HepG2 (cell line): ENCODE measurements around the gene DCST2. TPM values are rescaled to one million over a fixed set of nuclear protein-coding genes. Genes with fewer than 3 reads are reported as not detected.

Experiments used
- ARHGAP35 ChIP-seq: sonication (generic); formaldehyde crosslinking; IDR thresholded peaks from 2 replicates; pipeline ENCODE4 v1.9.0; 2022; ENCODE audit warnings: mild to moderate bottlenecking, inconsistent platforms, moderate library complexity, missing genetic modification reagents, borderline replicate concordance
- CCAR2 ChIP-seq: fragments of 200-400 bp; formaldehyde crosslinking; optimal IDR thresholded peaks from 2 replicates; pipeline ENCODE3; 2018; ENCODE audit warnings: low read depth, mild to moderate bottlenecking, low read length, moderate library complexity
- DR1 ChIP-seq: sonication (generic); formaldehyde crosslinking; IDR thresholded peaks from 2 replicates; pipeline ENCODE4 v1.8.0; 2021; ENCODE audit warnings: mild to moderate bottlenecking, missing genetic modification reagents, inconsistent platforms
- KLF13 ChIP-seq: sonication (generic); formaldehyde crosslinking; IDR thresholded peaks from 2 replicates; pipeline ENCODE4 v1.4.0; 2020; ENCODE audit warnings: mild to moderate bottlenecking, missing genetic modification reagents
- MAFG ChIP-seq: sonication (generic); formaldehyde crosslinking; IDR thresholded peaks from 2 replicates; pipeline ENCODE4 v1.5.1; 2020; ENCODE audit warnings: mild to moderate bottlenecking, missing genetic modification reagents
- NR2F1 ChIP-seq, 2 experiments: fragments of 450-650 bp in 1 of 2; formaldehyde crosslinking in 1 of 2; IDR thresholded peaks; 2 replicates each; pipeline versions ENCODE4 v1.5.0 to v1.6.1; 2016 to 2020; ENCODE audit warnings: mild to moderate bottlenecking in 1 of 2, missing compliant biosample characterization in 1 of 2, missing genetic modification reagents in 1 of 2, moderate library complexity in 1 of 2
- POLR2A ChIP-seq, 2 experiments: IDR thresholded peaks; 2 replicates each; pipeline ENCODE4 v1.6.1; 2011; ENCODE audit warnings: low read depth in 2 of 2, low read length in 2 of 2, mild to moderate bottlenecking in 1 of 2, moderate library complexity in 1 of 2; ENCODE audit not compliant: insufficient read depth in 1 of 2
- RELA ChIP-seq: sonication (generic); formaldehyde crosslinking; IDR thresholded peaks from 2 replicates; pipeline ENCODE4 v1.4.0; 2020; ENCODE audit warnings: missing genetic modification reagents
- THAP11 ChIP-seq: IDR thresholded peaks from 2 replicates; pipeline ENCODE4 v1.6.1; 2016; ENCODE audit warnings: missing biosample characterization, missing genetic modification reagents
- XBP1 ChIP-seq: sonication (generic); formaldehyde crosslinking; IDR thresholded peaks from 2 replicates; pipeline ENCODE4 v1.5.0; 2020; ENCODE audit warnings: missing genetic modification reagents
- ZNF24 ChIP-seq: fragments of 450-650 bp; IDR thresholded peaks from 2 replicates; pipeline ENCODE4 v1.6.1; 2017; ENCODE audit warnings: antibody characterized with exemption, mild to moderate bottlenecking
- ZNF326 ChIP-seq: sonication (generic); formaldehyde crosslinking; IDR thresholded peaks from 2 replicates; pipeline ENCODE4 v1.4.0; 2020; ENCODE audit warnings: missing genetic modification reagents, borderline replicate concordance
- ZNF619 ChIP-seq: sonication (generic); formaldehyde crosslinking; IDR thresholded peaks from 2 replicates; pipeline ENCODE4 v1.4.0; 2020; ENCODE audit warnings: mild to moderate bottlenecking, missing genetic modification reagents
- ZNF709 ChIP-seq: sonication (generic); formaldehyde crosslinking; IDR thresholded peaks from 2 replicates; pipeline ENCODE4 v1.5.0; 2020; ENCODE audit warnings: mild to moderate bottlenecking, missing genetic modification reagents
- ZNF773 ChIP-seq: sonication (generic); formaldehyde crosslinking; IDR thresholded peaks from 2 replicates; pipeline ENCODE4 v1.4.0; 2020; ENCODE audit warnings: missing genetic modification reagents, borderline replicate concordance
- ZSCAN9 ChIP-seq: IDR thresholded peaks from 2 replicates; pipeline ENCODE4 v1.6.1; 2016; ENCODE audit warnings: borderline replicate concordance
- polyA plus RNA-seq, 8 experiments: library from polyadenylated mRNA; depleted of rRNA in 3 of 8; stranded (reverse) in 7 of 8; unstranded in 1 of 8; fragments of >200 nt; fragmentation: Illumina TruSeq in 4 of 8; extraction: Trizol in 4 of 8; gene quantifications; 2 replicates each; pipeline versions ENCODE4 v1.2.1 to v1.2.3, GENCODE V29; 2011 to 2016; ENCODE audit warnings: low read depth in 4 of 8, missing spikeins in 1 of 8, mixed read lengths in 1 of 8; ENCODE audit not compliant: insufficient read depth in 1 of 8
- total RNA-seq, 5 experiments: library from RNA; depleted of rRNA; stranded (reverse); fragments of >200 nt; fragmentation: Illumina TruSeq; extraction: Trizol; gene quantifications; 2 replicates each; pipeline ENCODE4 v1.2.3, GENCODE V29; 2016; ENCODE audit warnings: low read depth in 1 of 5
- TF ChIP-seq, protein P1 (sequence below): sonication (generic); formaldehyde crosslinking; IDR thresholded peaks from 2 replicates; pipeline ENCODE4 v1.4.0; 2020; ENCODE audit warnings: missing genetic modification reagents
- TF ChIP-seq, protein P2 (sequence below): sonication (generic); formaldehyde crosslinking; IDR thresholded peaks from 2 replicates; pipeline ENCODE4 v1.4.0; 2020; ENCODE audit warnings: missing genetic modification reagents, mild to moderate bottlenecking, borderline replicate concordance
- TF ChIP-seq, protein P3 (sequence below): sonication (generic); formaldehyde crosslinking; IDR thresholded peaks from 2 replicates; pipeline ENCODE4 v1.5.1; 2020; ENCODE audit warnings: mild to moderate bottlenecking, missing genetic modification reagents, moderate library complexity
- TF ChIP-seq, protein P4 (sequence below): sonication (generic); formaldehyde crosslinking; IDR thresholded peaks from 2 replicates; pipeline ENCODE4 v1.5.1; 2020; ENCODE audit warnings: missing genetic modification reagents, mild to moderate bottlenecking, borderline replicate concordance
- TF ChIP-seq, protein P5 (sequence below): sonication (generic); formaldehyde crosslinking; IDR thresholded peaks from 2 replicates; pipeline ENCODE4 v1.4.0; 2020; ENCODE audit warnings: missing genetic modification reagents

The DCST2 gene
- total and polyA plus RNA-seq, 2 of the 13 experiments (the other 11 are each of a cell fraction or from before 2014, with no cell fraction given), result 0.74 TPM; not detected in 1

DNA sequence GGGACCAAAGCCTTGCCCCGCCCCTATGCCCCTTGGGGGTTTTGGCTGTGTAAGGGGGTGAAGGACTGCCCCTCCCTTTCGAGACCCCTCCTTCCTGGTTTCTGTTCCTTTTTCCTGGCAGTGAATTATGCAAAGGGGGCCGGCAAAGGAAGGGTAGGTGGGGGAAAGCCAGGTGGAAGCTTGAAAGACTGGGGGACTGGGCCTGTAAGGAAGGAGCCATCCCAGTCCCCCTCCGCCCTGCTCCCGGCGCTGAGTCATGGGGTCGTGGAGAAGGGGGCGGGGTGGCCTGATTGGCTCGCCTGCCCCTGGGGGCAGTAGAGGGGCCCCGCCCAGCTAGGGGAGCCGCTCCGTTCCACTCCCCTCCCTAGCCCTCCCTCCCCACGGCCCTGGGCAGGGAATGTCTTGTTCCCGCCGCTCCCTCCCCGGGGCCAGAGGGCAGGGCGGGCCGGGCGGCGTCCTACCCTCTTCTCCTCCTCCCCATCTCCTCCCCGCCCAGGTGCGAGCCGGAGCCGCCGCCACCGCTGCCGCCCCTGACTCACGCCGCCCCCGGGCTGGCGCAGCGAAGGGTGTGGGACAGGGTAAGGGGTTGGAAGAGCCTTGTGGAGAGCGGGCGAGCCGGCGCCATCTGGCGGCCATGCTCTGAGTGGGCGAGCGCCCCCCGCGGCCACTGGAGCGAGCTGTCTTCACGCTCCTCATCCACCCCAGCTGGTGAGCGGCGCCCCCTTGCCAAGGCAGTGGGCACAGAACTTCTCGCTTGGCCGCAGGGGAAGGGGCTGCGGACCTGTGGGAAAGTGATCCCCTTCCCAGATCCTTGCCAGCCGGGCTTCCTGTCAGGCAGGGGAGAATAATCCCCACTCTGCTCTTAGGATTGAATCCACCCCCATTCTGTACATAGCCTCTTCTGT, 16.3 kb downstream of the DCST2 start (continued):
- TF ChIP-seq, protein P1, sequence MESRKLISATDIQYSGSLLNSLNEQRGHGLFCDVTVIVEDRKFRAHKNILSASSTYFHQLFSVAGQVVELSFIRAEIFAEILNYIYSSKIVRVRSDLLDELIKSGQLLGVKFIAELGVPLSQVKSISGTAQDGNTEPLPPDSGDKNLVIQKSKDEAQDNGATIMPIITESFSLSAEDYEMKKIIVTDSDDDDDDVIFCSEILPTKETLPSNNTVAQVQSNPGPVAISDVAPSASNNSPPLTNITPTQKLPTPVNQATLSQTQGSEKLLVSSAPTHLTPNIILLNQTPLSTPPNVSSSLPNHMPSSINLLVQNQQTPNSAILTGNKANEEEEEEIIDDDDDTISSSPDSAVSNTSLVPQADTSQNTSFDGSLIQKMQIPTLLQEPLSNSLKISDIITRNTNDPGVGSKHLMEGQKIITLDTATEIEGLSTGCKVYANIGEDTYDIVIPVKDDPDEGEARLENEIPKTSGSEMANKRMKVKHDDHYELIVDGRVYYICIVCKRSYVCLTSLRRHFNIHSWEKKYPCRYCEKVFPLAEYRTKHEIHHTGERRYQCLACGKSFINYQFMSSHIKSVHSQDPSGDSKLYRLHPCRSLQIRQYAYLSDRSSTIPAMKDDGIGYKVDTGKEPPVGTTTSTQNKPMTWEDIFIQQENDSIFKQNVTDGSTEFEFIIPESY (CRISPR knock-in tag), result peak; percentile 92
- TF ChIP-seq ZNF773 (CRISPR knock-in tag) (no peak), ZNF619 (CRISPR knock-in tag) (0 out of 2 replicates have a peak, but pooled peaks have one; percentile 42), CCAR2 (no peak), ZSCAN9 (CRISPR knock-in tag) (peak; percentile 73; the same call in 1 of the 2 replicates), NR2F1 (CRISPR knock-in tag; IDR thresholded peaks at IDR 0.05) (peak in 1 of 2 experiments; percentile 55; a peak in 1 of 4 replicates), ZNF709 (peak; percentile 48; the same call in 1 of the 2 replicates), DR1 (CRISPR knock-in tag) (0 out of 2 replicates have a peak, but pooled peaks have one; percentile 48), ZNF24 (no peak; the same call in 1 of the 2 replicates), XBP1 (CRISPR knock-in tag) (no peak; the same call in 1 of the 2 replicates), KLF13 (CRISPR knock-in tag) (no peak), ZNF326 (CRISPR knock-in tag) (no peak; the same call in 1 of the 2 replicates), ARHGAP35 (CRISPR knock-in tag) (peak; percentile 46; the same call in 1 of the 2 replicates), THAP11 (peak; percentile 82), POLR2A (IDR thresholded peaks at IDR 0.05; ENCODE audit: insufficient read depth in 1 of 2, low read depth in 2 of 2, low read length in 2 of 2) (peak in 1 of 2 experiments; percentile 42; a peak in 1 of 4 replicates), RELA (CRISPR knock-in tag) (0 out of 2 replicates have a peak, but pooled peaks have one; percentile 53), MAFG (CRISPR knock-in tag) (no peak)
- TF ChIP-seq, protein P2, sequence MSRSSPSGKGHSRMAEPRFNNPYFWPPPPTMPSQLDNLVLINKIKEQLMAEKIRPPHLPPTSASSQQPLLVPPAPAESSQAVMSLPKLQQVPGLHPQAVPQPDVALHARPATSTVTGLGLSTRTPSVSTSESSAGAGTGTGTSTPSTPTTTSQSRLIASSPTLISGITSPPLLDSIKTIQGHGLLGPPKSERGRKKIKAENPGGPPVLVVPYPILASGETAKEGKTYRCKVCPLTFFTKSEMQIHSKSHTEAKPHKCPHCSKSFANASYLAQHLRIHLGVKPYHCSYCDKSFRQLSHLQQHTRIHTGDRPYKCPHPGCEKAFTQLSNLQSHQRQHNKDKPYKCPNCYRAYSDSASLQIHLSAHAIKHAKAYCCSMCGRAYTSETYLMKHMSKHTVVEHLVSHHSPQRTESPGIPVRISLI (CRISPR knock-in tag), result peak; percentile 42; the same call in 1 of the 2 replicates
- TF ChIP-seq, protein P3, sequence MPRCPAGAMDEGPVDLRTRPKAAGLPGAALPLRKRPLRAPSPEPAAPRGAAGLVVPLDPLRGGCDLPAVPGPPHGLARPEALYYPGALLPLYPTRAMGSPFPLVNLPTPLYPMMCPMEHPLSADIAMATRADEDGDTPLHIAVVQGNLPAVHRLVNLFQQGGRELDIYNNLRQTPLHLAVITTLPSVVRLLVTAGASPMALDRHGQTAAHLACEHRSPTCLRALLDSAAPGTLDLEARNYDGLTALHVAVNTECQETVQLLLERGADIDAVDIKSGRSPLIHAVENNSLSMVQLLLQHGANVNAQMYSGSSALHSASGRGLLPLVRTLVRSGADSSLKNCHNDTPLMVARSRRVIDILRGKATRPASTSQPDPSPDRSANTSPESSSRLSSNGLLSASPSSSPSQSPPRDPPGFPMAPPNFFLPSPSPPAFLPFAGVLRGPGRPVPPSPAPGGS (CRISPR knock-in tag), result peak; percentile 62
- TF ChIP-seq, protein P4, sequence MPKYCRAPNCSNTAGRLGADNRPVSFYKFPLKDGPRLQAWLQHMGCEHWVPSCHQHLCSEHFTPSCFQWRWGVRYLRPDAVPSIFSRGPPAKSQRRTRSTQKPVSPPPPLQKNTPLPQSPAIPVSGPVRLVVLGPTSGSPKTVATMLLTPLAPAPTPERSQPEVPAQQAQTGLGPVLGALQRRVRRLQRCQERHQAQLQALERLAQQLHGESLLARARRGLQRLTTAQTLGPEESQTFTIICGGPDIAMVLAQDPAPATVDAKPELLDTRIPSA (CRISPR knock-in tag), result no peak; the same call in 1 of the 2 replicates
- TF ChIP-seq, protein P5, sequence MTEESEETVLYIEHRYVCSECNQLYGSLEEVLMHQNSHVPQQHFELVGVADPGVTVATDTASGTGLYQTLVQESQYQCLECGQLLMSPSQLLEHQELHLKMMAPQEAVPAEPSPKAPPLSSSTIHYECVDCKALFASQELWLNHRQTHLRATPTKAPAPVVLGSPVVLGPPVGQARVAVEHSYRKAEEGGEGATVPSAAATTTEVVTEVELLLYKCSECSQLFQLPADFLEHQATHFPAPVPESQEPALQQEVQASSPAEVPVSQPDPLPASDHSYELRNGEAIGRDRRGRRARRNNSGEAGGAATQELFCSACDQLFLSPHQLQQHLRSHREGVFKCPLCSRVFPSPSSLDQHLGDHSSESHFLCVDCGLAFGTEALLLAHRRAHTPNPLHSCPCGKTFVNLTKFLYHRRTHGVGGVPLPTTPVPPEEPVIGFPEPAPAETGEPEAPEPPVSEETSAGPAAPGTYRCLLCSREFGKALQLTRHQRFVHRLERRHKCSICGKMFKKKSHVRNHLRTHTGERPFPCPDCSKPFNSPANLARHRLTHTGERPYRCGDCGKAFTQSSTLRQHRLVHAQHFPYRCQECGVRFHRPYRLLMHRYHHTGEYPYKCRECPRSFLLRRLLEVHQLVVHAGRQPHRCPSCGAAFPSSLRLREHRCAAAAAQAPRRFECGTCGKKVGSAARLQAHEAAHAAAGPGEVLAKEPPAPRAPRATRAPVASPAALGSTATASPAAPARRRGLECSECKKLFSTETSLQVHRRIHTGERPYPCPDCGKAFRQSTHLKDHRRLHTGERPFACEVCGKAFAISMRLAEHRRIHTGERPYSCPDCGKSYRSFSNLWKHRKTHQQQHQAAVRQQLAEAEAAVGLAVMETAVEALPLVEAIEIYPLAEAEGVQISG (CRISPR knock-in tag), result peak; percentile 77
